Stimulated activated naive CD8-positive, alpha-beta T cell treated with anti-CD3 and anti-CD28 coated beads, Interleukin-15, Interleukin-2, amounts not matched to agents 100 U/mL and 50 U/mL, for 24 hours (primary cell): Measurements from ENCODE around the gene PARVA.

ENCODE experiments used
- ATAC-seq: fragments of 150-1000 bp; cut with Tn5 transposase; one replicate; pipeline ENCODE4 v1.10.0; 2021
- DNase-seq: peaks from one replicate; pipeline ENCODE4 v3.0.0; 2021

Gene PARVA

DNA sequence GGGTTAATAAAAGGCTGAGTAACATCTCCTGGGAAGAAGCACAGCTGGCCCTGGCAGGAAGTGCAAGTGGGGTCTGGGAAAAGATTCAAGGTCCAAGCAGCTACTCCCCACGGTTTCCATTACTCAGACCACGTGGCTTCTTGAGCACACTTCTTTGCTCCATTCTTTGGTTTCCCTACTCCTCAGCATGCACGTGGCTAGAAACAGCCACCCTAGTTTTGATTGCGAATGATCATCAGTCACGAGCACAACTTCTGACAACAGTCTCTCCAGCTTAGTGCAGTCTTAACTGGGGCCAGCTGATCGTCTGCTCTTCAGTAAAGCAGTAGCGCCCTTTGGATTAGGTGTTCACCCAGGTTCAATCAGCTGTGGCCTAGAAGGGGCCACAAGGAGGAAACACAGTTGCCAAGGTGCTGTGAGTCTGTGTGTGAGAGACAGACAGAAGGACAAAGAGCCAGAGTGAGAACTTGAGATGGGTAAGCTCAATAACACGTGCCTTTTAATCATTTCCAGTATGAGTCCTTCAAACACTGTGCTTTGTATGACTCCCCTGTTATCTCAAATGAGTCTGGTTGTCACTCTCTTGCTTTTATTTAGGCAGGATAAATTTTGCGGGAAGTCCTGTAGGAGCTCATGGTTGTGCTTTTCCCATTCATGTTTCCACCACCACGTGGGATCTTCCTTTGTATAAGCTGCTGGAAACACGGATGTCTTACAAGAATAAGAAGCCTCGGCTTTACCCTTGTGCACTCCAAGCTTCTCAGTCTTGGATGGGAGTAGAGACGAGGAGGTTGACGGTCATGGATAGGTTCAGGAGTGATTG, 901 bp upstream of the PARVA start:
- ATAC-seq (no peak), DNase-seq (no peak)

DNA sequence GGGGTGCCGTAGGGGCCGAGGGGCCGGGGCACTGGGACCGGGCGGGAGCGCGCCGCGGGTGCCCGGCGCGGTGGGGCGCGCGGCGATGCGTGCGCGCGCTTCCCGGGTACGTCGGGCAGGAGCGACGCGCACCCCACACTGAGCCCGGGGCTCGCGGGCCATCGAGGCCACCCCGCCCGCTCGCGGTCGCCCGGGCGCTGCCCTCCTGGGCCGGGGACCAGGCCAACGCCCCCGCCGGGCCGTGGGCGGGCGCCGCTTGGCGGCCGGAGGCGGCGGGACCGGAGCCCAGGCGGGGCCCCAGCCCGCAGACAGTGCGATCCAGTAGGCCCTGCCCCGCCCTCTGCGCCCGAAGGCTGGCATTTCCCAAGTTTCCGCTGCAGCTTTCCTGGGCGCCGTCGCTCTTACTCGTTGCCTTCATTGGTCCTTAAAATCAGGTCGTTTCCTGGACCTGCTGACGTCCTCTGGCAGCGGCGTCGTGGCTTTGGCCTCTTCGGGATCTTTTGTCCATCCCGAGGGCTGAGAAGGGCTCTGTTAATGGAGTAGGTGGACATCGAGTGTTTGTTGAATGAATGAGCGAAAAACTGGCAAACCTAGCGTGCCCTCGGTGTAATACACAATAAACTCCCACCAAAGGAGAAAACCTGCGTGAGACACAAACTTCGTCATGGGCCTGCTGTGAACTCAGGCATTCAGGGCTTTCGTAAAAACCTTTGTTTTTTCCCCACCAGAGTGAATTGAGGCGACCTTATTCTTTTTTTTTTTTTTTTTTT, 638 bp downstream of the PARVA start:
- DNase-seq (no peak), ATAC-seq (no peak)

DNA sequence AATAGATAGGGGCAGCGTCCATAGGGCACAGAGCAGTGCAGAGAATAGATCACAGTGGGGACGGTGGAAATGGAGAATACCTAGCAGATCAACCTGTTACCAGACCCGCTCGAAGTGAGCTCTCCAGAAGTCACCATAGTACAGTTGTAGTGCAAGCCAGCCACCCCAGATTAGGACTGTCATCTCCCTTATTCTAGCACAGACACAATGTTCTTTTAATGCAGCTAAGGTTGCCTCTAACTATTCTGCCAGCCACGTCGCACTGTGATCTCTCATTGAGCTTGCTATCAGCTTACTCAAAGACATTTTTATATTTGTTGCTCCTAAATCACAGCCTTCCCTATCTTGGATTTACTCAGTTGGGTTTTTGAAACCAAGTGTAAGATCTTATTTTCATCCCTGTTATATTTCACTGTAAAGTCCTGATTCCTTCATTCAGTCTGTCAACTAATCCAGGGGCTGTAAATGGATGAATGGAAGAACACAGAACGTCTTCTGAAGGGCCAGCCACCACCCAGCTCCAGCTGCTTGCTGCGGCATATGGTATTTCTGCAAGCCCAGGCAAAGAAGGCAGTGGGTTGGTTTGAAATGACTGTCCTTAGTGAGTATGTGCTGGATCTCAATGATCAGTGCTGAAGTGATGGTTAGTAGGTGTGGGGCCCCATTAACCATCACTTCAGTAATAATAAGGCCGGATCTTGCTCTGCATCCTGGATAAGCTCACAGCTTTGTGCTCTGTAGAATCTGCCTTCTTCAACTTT, 3.4 kb downstream of the PARVA start:
- no peak for DNase-seq

DNA sequence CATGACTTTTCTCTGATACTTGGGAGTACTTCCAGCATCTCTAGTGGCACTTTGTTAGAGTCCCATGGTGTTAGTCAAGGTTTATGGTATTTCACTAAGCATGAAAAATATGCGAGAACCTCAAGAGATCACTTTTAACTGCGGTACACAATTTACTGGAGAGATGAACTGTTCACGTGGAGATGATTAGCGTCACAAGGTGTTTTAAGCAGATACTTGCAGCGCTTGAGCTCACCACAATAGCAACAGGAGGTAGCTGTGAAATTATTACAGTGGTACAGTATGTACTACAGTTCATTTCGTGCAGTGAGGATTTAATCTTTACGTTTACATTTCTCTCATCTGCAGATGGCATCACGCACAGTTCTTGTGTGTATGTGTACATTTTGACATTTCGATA, 4.5 kb downstream of the PARVA start:
- no peak for DNase-seq

More for the DNA sequence above, 3.4 kb downstream of the PARVA start:
- ATAC-seq, result no peak

DNA sequence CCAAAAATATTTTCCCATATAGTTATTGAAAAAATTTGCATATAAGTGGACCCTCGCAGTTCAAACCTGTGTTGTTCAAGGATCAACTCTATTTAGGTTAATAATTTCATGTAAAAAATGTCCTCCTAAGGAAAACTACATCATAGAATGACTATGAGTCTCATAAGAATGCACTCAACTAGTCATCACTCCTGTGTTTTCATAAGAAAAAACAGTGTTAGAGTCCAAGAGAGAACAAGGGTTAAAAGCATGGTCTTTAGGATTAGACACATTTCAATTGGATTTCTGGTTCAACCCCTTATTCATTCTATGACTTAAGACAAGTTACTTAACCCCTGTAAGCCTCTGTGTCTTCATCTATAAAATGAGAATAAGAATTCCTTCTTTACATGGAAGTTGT, 5.1 kb downstream of the PARVA start:
- ATAC-seq, result no peak
- no peak for DNase-seq

More for the DNA sequence above, 4.5 kb downstream of the PARVA start:
- no peak for ATAC-seq

DNA sequence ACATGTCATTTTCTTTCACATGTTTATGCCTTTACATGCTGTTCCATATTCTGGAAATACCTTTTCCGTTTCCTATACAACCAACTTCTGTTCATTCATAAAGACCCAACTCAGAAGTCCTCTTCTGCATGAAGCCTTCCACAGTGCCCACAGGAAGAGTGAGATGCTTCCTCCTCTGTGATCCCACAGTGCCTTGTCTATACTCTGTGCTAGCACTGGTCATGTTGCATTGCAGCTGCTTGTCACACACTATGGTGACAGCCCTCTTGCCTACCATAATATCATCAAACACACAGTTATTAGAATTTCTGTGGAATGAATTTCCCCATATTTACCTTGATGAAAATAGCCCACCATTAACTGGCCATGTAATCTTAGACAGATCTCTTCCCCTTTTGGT, 8.9 kb downstream of the PARVA start:
- no peak for DNase-seq
- no peak for ATAC-seq

DNA sequence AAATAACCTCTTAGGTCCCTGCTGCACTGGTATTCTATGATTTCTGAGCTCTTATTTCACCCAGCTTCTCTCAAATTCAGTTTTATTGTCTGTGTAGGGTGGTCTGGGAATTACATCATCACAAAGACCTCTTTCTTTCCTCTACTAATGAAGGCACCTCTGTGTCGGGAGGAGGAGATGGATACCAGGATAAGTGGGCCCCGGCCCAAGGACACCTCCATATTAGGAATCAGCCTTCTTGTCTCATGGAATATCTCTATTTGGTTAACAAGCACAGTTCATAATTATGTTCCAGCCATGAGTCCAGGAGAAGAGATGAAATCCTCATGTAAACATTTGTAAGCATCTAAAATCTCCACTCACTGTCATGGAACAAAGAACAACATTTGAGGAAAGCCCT, 9.4 kb downstream of the PARVA start:
- no peak for ATAC-seq

DNA sequence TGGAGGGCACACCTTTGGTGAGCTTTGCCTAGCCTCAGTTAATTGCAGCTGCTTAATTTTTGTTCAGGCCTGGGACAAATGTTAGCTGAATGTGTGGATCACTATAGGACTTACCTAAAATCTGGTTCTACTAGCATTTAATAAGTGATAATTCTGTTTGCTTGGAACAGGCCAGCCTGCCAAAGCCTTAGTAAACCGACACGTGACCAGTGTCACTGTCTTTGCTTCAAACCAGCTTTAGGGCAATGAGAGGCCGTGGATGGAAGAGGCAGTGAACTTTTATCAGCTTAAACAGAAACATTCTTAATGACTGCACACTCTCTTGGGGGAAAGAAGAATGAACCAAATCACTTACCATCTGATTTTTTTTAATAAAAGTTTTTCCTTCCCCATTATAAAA, 10.8 kb downstream of the PARVA start:
- ATAC-seq, result no peak
- DNase-seq, result no peak

More for the DNA sequence above, 9.4 kb downstream of the PARVA start:
- no peak for DNase-seq

DNA sequence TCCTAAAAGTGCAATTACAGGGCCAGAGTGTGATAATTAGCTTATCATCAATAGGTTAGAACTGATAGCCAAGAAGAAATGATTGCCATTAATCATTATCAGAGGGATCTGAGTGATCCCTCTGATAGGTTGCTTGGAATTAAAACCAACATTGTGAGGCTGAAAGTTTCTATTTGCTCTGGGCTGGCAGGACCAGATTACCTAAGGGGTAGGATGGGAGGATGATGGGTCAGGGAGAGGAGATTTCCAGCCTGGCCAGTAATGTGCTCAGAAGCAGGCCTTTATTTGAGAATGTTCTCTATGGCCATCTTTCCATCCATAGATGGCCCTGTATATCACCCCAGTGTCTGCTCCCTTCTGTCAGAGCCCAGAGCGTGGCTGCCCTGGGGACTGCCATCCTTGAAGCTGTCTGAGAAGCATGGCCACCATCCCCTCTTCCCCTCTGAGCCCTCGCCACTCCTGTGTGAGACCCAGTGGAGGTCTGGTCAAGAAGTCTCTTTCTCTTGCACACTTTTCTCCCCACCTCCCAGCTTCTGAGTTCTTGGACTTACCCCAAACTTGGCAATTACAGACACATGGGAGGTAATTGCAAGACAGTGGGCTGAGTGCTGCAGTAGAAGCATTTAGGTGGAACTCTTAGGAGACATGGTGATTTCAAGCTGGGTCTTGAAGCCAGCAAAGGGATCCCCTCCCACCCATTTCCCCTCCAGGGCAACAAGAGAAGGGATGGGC, 11.7 kb downstream of the PARVA start:
- DNase-seq, result no peak
- ATAC-seq, result no peak

DNA sequence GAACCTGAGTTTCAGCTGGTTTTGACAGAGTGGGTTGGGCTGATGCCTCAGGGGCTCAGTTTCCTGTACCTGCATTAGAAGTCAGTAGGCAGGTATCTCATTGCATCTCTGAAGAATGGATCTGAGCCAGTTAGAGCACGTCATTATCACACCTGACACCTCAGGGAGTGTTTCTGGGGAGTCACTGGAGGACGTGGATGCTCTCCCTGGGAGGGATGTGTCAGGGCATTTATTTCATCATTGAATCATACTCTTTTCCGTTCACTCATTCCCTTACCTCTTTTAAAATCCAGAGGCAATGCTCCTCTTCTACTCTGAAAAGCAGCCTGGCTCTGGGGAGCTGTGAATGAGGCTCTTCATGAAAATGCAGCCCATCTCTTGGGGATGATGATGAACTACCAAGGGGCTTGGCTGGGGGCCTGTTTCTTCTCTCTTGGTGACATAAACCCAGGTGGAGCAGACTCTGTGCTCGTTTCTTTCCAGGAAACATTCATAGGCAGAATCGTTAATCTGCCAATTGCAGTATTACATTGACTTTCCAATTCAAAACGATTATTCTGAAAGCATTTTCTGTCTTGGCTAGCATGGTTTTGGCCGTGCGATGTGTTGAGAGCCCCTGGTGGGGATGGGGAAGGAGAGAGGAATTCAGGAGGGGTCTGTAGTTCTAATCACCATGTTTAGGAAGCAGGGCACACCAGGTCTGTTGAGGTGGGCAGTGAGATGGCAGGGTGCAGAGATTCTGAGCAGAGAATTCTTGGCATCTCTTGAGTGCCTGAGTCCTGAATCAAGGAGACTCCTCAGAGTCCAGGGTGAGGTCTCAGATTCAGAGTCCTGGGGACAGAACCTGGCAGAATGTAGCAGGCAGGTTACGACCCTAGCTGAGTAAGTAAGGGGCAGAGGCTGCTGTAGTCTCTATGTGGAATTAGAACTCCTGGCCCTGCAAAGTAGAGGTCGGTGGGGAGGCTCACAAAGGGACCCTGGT, 12.6 kb downstream of the PARVA start:
- no peak for DNase-seq
- no peak for ATAC-seq

DNA sequence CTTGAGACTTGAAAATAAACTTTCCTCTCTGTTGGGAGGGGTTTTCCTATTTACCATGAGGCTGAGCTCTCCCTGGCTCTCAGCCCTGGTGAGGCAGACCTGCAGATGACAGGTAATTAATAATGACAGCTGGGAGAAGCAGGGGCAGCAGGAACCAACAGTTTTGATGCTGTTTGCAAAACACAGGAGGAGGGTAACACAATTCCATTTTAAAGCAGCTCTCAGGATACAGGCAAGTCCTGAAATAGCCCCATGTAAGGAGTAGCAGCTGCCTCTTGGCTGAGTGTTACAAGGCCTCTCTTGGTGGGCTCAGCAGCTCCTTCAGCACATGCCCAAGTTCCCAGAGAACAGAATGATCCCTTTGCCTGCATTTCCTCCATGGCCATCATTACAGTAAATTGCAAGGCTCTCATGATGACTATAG, 13.3 kb downstream of the PARVA start:
- no peak for DNase-seq
- ATAC-seq, result no peak

DNA sequence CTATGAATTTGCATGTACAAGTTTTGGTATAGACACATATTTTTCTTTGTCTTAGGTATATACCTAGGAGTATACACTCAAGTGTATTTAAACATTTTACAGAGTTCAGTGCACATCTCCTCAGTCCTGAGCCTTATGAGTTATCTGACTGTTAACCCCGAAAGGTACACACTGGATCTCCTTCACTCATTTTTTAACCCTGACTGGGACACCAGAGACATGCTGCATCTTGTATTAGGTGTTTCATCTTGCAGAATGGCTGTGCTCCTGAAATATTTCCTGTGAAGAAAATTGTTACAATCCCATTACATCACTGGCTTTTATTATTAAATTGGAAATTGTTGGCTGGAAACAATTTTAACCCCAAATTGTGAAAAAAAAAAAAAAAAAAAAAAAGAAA, 15.3 kb downstream of the PARVA start:
- ATAC-seq (no peak), DNase-seq (no peak)

DNA sequence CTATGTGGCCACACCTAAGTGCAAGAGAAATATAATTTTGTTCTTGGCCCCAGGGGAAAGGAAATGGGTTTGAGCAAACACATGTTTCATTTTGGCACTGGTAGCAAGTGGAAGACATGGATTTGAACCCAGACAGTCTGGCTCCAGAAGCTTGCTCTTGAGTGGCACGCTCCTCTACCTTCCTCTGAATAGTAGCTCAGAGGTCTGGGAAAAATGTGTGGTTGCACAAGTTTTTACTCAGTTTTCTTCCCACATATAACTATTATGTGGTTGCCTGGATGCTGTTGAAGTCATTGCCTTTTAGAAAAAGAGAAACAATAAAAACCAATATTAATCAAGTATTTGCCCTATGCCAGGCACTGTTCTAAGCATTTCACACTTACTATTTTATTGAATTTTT, 16.3 kb downstream of the PARVA start:
- DNase-seq (no peak), ATAC-seq (no peak)

DNA sequence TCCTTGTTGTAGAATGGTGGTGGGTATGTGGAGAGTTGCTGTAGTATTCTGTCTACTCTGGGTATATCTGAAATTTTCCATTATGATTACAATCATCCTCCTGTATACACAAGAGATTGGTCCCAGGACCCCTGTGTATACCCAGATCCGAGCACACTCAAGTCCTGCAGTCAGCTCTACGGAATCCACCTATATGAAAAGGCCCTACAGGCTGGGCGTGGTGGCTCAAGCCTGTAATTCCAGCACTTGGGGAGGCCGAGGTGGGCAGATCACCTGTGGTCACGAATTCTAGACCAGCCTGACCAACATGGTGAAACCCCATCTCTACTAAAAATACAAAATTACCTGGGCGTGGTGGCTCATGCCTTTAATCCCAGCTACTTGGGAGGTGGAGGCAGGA, 17.2 kb downstream of the PARVA start:
- no peak for ATAC-seq

DNA sequence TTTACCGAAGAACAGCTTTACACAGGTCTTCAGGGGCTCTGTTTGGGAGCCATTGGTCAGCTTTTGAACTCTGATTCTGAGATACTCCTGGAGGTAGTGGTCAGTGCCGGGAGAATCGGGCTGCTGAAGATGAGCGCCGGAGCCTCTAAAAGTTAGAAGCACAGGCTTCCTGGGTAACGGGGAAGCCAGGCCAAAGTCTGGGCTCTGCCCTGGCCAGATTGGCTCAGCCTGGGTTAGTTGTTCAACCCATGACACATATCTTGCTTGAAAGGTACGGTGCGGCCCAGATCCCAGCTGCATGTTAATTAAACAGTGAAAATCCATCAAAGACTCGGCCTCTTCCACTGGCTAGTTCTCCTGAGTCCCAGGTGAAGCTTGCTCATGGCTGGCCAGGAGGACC, 18.0 kb downstream of the PARVA start:
- DNase-seq, result no peak
- no peak for ATAC-seq

More for the DNA sequence above, 17.2 kb downstream of the PARVA start:
- DNase-seq, result no peak

DNA sequence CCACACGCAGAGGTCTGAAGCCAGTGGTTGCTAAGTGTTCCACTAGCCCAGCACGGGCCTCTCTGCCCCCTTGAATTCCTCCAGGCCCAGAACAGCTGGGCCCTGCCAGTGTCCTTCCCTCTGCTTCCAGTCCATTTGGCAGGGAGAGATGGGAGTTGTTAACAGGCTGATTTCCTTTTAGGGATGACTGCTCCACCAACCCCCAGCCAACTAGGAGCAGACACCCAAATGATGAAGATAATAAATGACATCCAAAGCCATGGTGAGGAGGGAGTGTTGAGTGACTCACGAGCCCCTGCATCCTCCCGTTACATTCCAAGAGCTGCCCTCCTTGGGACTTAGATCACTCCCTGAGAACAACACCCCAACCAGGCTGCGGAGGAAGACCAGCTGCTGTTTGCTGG, 20.6 kb downstream of the PARVA start:
- no peak for ATAC-seq
- DNase-seq, result no peak

DNA sequence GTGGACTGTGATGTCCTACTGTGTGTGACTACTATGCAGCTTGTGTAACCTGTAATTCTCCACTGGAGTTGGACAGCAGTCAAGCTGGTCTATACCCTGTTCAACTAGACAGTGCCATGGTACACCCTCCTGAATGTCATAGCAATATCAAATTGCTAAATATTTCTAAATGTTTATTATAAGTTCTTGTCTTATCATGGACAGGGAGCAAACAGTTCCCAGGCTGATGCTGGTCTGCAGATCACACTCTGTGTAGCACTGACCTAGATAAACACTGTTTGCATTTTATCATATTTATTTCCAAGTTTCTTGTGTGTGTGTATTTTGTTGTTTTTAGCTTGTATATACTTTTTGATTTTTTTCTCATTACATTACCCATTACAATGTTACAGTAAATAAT, 22.0 kb downstream of the PARVA start:
- no peak for ATAC-seq
- DNase-seq, result no peak

DNA sequence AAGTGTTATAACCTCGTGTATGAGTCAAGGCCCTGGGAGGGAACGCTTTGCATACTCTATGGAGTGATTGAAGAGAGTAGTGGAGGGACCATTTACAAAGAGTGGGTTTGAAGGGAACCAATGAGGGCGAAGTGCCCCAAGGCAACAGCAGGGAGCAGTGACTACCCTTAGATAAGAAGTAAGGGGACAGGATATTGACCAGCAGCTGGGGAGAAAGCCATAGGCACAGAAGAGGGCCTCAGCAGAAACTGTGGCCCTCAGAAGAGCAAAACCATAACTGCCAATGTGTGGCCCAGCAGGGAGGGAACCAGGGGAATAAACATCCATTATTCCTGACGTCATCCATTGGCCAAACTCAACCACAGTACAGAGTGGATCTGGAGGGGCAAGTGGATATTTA, 24.7 kb downstream of the PARVA start:
- DNase-seq (no peak), ATAC-seq (no peak)

DNA sequence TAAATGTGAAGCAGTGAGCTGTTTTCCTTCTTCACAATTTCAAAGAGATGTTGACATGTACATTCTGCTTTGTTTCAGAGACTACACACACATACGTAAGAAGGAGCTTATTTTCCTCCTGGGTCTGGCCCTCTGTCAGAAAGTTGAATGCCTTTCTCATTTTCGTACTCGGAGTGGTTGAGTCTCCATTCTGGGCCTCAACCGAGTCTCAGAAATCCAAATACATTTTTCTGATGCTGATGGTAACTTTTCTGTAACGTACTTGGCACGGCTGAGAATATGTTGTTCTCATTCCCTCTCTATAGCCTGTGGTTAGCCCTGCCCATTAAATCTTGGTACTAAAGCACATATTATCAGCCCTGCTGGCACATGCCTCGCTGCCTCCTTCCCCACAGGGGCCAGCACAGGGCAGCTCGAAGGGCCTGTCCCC, 25.3 kb downstream of the PARVA start:
- DNase-seq (no peak), ATAC-seq (no peak)

DNA sequence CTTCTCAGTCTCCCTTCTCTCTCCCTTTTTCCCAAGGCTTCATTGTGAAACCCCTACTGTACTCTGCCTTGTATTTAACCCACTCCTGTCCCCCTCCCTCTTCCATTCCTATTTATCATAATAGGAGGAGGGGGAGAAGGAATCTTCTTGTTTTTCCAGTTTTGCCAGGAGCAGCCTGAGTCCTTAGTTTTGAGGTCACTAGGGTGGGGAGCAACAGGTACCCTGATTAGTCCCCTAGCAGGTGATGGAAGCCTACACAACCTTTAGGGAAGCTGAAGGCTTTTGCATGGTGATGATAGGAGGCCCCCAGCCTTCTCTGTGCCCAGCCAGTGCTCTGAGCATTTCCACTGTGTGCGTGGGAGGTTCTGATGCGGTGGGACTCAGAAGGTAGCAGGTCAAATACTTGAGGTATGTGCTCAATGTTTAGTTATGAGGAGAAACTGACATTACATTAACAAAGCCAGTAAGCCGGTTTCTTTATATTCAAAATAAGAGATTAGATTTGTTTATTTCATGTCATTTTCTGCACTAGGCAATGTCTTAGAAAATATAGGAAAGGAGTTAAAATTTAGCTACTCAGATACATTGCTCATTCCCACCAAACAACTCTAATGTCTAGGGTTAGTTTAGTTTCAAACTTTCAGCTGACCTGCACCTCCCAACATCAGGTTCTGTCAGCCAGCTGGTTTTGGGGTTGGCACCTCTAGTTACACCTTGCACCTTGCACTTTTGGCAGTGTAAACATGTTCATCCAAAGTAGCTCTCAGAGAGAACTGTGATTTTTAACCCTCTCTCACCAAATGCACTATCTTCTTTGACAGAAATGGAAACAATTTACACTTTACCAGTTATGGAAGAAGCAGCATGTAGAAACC, 26.0 kb downstream of the PARVA start:
- ATAC-seq (no peak), DNase-seq (no peak)
